ENCODE results near the gene ARAP1.

DNA sequence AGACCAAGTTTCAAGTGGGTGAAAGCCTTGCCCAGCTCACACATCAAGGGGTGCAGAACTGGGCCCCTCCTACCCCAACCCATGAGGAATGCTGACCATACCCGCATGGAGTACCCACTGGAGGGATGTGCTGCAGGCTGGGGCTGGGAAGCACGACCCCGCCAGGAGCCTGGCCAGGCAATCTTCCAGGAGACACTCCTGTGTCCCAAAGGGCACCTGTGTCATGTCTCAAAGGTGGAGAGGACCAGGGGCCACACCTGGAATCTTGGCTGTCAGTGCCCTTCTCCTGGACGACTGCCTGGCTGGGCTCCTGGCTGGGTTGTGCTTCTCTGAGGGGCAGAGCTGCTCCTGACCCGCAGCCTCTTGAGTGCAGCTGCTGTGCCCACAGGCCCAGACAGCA, 6.7 kb downstream of the ARAP1 start:
- no peak for TF ChIP-seq EZH2 (IDR thresholded peaks at IDR 0.05; ENCODE audit: low read length, missing control alignments)
- TF ChIP-seq, protein P1, sequence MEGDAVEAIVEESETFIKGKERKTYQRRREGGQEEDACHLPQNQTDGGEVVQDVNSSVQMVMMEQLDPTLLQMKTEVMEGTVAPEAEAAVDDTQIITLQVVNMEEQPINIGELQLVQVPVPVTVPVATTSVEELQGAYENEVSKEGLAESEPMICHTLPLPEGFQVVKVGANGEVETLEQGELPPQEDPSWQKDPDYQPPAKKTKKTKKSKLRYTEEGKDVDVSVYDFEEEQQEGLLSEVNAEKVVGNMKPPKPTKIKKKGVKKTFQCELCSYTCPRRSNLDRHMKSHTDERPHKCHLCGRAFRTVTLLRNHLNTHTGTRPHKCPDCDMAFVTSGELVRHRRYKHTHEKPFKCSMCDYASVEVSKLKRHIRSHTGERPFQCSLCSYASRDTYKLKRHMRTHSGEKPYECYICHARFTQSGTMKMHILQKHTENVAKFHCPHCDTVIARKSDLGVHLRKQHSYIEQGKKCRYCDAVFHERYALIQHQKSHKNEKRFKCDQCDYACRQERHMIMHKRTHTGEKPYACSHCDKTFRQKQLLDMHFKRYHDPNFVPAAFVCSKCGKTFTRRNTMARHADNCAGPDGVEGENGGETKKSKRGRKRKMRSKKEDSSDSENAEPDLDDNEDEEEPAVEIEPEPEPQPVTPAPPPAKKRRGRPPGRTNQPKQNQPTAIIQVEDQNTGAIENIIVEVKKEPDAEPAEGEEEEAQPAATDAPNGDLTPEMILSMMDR (conservative IDR thresholded peaks at IDR 0.05 in 1 of 2, IDR thresholded peaks at IDR 0.05 in 1 of 2; ENCODE audit: low read depth in 1 of 2, low read length in 2 of 2) = no peak
